Fibroblast of peridontal ligament (primary cell): ENCODE results near the gene NLRC5.

Experiments used
- DNase-seq: peaks from one replicate; pipeline ENCODE4 v3.0.0-alpha.2; 2010; ENCODE audit errors: extremely low read depth

NLRC5 gene

GRCh38 chr16:57126411-57126810, 137.1 kb downstream of the NLRC5 start:
- no peak for DNase-seq

- DNase-seq, result no peak
Observed at GRCh38 chr16:57127037-57127763, 137.8 kb downstream of the NLRC5 start.

GRCh38 chr16:57127836-57128235, 138.5 kb downstream of the NLRC5 start:
- DNase-seq, result no peak

DNA sequence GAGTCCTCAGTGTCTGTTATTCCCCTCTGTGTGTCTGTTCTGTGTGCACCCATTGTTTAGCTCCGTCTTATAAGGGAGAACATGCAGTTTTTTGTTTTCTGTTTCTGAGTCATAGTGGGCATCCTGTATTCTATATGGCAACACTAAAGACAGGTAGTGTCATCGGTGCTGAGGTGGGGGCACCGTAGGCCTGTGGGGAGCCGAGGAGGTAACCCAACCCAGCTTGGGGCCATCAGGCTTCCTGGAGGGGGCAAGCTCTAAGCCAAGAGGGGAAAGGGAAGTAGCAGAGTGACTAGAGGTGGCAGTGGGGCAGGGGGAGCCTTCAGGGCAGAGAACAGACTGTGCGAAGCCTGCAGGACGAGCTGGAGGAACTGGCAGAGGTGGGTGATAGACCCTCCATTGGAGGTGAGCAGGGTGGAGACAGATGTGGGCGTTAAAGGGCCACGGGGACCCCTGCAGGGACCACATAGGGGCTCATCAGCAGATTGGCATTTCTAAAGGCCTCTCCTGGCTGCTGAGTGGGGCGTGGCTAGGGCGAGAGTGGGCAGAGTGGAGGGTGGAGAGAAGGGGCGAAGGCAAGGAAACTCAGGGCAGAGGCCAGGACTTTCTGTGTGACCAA, 139.5 kb downstream of the NLRC5 start:
- no peak for DNase-seq

DNA sequence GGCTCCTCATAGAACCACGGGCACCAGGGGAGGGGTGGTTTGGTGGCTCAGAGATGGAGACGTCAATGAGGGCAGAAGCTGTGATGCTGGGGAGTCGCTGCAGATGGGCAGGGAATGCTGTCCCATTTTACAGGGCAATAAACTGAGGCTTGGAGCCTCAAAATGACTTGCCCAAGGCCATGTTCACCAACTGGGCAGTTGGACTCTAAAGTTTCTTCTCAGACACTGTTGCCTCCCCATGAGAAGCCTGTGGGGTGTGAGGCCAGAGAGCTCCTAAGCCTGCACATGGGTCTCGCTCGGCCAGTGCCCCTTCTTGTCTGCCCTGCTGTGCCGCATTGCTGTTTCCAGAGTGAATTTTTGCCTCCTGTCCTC, 141.6 kb downstream of the NLRC5 start:
- no peak for DNase-seq

GRCh38 chr16:57131351-57131970, 142.1 kb downstream of the NLRC5 start:
- no peak for DNase-seq

GRCh38 chr16:57132470-57132869, 143.1 kb downstream of the NLRC5 start:
- no peak for DNase-seq

- DNase-seq, result no peak
Observed at GRCh38 chr16:57133031-57133430, 143.7 kb downstream of the NLRC5 start.
